Fibroblast of pulmonary artery (primary cell): Measurements from ENCODE around the gene PRICKLE1.

Experiments
- DNase-seq: peaks from one replicate; pipeline ENCODE4 v3.0.0-alpha.2; 2010; ENCODE audit warnings: low read depth
- H3K4me3 ChIP-seq: replicated peaks from 2 replicates; pipeline ENCODE4 v1.5.1; 2011; ENCODE audit warnings: low read depth, mild to moderate bottlenecking, control low read depth, low read length, moderate library complexity
- TF ChIP-seq, protein P1 (sequence below): IDR thresholded peaks from 2 replicates; pipeline ENCODE4 v1.5.1; 2011; ENCODE audit warnings: mild to moderate bottlenecking, control low read depth, low read length, inconsistent platforms; ENCODE audit errors: missing control alignments

The PRICKLE1 gene

DNA sequence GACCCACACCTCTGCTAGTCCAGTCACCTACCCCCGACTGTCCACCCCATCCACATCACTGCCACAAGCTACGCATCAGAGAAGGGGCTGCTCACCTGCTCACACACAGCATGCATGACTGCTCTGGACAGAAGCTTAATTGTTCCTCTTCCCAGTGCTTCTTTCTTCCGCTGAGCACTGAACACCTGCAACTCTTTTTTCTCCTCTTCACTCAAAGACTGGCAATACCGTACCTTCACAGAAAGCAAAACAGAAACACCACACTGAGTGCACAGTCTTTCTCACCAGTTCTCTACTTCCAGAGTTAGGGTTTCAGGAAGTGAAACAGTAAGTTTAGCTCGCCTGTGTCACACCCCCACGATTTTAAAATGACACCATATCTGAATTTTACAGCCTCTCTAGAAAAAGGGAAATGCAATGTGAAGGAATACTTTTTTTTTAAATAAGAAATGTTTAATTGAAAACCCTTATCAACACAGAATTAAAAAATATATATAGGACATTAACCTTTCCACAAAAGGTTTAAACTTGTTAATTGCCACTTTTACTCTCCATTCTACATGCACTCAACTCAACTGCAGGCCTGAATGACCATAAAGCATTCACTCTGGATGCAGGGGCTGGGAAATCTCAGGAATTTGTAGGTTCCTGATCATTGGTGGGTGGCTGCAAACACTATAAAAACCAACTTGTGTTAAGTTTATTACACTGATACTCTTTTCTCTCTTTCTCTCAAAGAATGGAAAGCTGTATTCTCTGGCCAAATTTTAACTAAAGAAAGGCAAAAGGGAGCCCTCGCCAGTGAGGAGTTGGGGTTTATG lies 120.0 kb downstream of the PRICKLE1 start:
- H3K4me3 ChIP-seq, result no peak overlapping the region
- TF ChIP-seq, protein P1, sequence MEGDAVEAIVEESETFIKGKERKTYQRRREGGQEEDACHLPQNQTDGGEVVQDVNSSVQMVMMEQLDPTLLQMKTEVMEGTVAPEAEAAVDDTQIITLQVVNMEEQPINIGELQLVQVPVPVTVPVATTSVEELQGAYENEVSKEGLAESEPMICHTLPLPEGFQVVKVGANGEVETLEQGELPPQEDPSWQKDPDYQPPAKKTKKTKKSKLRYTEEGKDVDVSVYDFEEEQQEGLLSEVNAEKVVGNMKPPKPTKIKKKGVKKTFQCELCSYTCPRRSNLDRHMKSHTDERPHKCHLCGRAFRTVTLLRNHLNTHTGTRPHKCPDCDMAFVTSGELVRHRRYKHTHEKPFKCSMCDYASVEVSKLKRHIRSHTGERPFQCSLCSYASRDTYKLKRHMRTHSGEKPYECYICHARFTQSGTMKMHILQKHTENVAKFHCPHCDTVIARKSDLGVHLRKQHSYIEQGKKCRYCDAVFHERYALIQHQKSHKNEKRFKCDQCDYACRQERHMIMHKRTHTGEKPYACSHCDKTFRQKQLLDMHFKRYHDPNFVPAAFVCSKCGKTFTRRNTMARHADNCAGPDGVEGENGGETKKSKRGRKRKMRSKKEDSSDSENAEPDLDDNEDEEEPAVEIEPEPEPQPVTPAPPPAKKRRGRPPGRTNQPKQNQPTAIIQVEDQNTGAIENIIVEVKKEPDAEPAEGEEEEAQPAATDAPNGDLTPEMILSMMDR, result no peak
- no peak for DNase-seq

DNA sequence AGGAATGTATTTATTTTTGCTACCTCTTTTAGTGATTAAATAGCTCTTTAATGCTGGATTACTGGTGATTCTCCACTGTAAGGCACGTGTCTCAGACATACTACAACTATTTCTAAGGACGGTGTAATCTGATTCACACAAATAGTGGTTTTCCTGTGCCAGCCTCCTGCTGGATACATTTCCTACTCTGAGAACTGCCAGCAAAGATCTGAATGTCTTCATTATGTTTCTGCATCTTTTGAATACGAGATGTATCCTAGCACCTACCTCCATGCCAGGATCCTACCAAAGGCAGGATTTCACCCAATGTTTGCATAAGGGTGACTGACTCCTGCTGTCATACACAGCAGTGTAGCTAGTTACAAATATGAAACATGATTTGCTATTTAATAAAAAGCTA lies 120.6 kb downstream of the PRICKLE1 start:
- TF ChIP-seq, protein P1, result no peak
- DNase-seq, result no peak
- no peak overlapping the region for H3K4me3 ChIP-seq

DNA sequence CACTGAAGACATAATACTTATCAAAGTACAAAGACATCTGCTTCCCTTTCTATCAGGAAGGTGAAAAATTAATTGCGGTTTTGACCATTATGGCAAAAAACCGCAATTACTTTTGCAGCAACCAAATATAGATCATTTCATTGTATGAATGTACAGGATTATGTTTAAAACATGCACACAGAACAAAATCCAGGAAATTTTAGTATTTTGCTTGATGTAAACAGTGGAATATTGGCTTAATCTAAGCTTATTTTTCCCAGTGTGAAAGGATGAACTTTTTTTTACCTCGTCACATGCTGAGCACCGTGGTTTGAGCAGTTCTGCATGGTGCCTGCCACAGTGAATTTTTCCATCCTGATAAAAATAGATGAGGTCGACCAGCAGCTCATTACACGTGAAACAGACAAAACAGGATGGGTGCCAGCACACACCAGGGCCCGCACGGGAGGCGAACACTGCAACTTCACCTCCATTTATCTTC lies 121.2 kb downstream of the PRICKLE1 start:
- no peak overlapping the region for H3K4me3 ChIP-seq
- TF ChIP-seq, protein P1, result no peak
- DNase-seq, result no peak

DNA sequence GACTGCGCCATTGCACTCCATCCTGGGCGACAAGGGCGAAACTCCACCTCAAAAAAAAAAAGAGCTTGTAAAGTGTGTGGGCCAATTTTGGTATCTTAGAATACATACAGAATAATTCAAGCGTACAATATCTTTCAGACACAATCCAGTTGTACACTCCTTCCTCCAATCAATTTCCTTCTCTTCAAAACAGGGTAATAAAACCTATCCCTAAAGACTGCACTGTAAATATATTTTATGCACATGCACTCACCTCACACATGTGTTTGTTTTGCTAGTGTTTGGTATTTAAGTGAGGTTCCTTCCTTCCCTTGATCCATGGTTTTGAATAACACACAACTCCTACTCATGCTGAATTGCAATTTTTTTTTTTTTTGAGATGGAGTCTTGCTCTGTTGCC lies 125.9 kb downstream of the PRICKLE1 start:
- H3K4me3 ChIP-seq, result no peak overlapping the region
- TF ChIP-seq, protein P1, result no peak
- DNase-seq, result no peak

DNA sequence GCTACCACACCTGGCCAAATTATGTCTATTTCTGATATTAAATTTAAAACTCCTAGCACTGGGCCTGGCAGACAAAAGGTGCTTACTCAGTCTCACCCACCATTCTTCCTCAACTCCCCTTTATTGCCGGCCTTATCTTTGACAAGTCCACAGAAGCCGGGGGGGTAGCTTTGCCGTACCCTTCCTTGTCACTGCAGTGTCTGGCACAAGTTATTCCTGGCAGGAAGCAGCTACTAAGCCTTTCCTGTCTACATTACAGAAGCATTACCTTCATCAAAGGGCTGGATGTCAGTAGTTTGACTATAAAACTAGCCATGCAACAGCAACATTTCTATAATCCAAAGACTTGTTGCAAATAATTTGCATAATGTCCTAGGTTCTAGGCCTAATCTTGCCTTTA lies 127.1 kb downstream of the PRICKLE1 start:
- TF ChIP-seq, protein P1, result no peak
- no peak for DNase-seq
- H3K4me3 ChIP-seq, result no peak overlapping the region

DNA sequence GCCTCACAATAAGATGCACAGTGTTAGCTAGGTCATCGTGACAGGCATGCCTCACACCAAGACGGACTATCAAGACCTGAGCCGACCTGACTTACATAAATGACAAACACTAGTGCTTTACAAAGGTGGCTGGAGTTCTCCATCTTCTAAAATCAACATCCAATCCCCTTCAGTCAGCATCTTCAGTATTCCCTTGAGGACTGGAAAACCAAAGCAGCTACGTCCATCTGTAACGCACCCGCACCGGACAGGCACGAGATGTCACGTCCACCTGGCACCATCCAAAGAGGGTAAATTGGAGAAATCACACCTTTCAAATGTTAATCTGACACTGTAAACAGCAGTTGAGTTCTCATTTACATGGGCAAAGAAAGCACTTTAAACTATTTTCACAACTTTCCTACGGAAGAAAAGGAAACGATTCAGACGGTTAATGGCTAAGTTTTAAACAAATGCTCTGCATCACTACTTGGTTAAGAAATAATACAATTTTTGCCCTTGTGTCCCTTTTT lies 130.2 kb downstream of the PRICKLE1 start:
- TF ChIP-seq, protein P1, result no peak
- H3K4me3 ChIP-seq, result no peak overlapping the region
- no peak for DNase-seq
